ENCODE results near the gene TRIO.

- no peak for TF ChIP-seq EZH2phosphoT487 (IDR thresholded peaks at IDR 0.05; ENCODE audit: borderline replicate concordance, low read length)
- TF ChIP-seq, protein P1, sequence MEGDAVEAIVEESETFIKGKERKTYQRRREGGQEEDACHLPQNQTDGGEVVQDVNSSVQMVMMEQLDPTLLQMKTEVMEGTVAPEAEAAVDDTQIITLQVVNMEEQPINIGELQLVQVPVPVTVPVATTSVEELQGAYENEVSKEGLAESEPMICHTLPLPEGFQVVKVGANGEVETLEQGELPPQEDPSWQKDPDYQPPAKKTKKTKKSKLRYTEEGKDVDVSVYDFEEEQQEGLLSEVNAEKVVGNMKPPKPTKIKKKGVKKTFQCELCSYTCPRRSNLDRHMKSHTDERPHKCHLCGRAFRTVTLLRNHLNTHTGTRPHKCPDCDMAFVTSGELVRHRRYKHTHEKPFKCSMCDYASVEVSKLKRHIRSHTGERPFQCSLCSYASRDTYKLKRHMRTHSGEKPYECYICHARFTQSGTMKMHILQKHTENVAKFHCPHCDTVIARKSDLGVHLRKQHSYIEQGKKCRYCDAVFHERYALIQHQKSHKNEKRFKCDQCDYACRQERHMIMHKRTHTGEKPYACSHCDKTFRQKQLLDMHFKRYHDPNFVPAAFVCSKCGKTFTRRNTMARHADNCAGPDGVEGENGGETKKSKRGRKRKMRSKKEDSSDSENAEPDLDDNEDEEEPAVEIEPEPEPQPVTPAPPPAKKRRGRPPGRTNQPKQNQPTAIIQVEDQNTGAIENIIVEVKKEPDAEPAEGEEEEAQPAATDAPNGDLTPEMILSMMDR (conservative IDR thresholded peaks at IDR 0.05; ENCODE audit: low read depth, low read length) = no peak
Observed at GRCh38 chr5:14166437-14166836, 23.3 kb downstream of the TRIO start.
